Gastrocnemius medialis (tissue), 4 donors: ENCODE data around the gene CCDC82. TPM values are rescaled to one million over a fixed set of nuclear protein-coding genes. Genes with fewer than 3 reads are reported as not detected.

ENCODE experiments used
- ATAC-seq, 2 donors: fragments of 150-250 bp; one replicate each; pipeline ENCODE4 v1.9.1; 2016
- DNase-seq, 2 donors: peaks; one replicate each; pipeline ENCODE4 v3.0.0-alpha.2; 2019
- H3K27ac ChIP-seq, 4 donors: fragments of 200-600 bp; sonication (generic); 1 replicate in 1 of 4; 2 replicates in 3 of 4; pipeline ENCODE4 v1.5.1; 2016 to 2018; ENCODE audit warnings: mild to moderate bottlenecking in 2 of 4, moderate library complexity in 1 of 4
- H3K27me3 ChIP-seq, 3 donors: fragments of 200-600 bp; sonication (generic) in 2 of 3; 1 replicate in 1 of 3; 2 replicates in 2 of 3; pipeline versions ENCODE4 v1.5.1 to v1.6.0; 2016 to 2019; ENCODE audit warnings: mild to moderate bottlenecking in 1 of 3, moderate library complexity in 1 of 3
- H3K36me3 ChIP-seq, 2 donors: fragments of 200-600 bp; sonication (generic) in 1 of 2; one replicate each; pipeline ENCODE4 v1.5.1; 2017 to 2018
- H3K4me1 ChIP-seq, 2 donors: fragments of 200-600 bp; sonication (generic) in 1 of 2; one replicate each; pipeline ENCODE4 v1.5.1; 2016 to 2017; ENCODE audit warnings: mild to moderate bottlenecking in 2 of 2
- H3K4me3 ChIP-seq, 4 donors: fragments of 200-600 bp; sonication (generic) in 3 of 4; 1 replicate in 1 of 4; 2 replicates in 3 of 4; pipeline ENCODE4 v1.5.1; 2016 to 2019; ENCODE audit warnings: mild to moderate bottlenecking in 2 of 4
- H3K9me3 ChIP-seq, 3 donors: fragments of 200-600 bp; sonication (generic) in 2 of 3; 1 replicate in 1 of 3; 2 replicates in 2 of 3; pipeline ENCODE4 v1.5.1; 2016 to 2019
- CTCF ChIP-seq, 5 experiments: fragments of 450-650 bp in 3 of 5; fragments of 200-600 bp in 2 of 5; sonication (generic) in 2 of 5; IDR thresholded peaks in 4 of 5; conservative IDR thresholded peaks in 1 of 5; 1 replicate in 4 of 5; 2 replicates in 1 of 5; pipeline ENCODE4 v1.5.1; 2016 to 2019; ENCODE audit warnings: antibody characterized with exemption in 5 of 5, mild to moderate bottlenecking in 3 of 5, moderate library complexity in 3 of 5
- POLR2A ChIP-seq, 2 donors: fragments of 450-650 bp; IDR thresholded peaks; one replicate each; pipeline ENCODE4 v1.6.1; 2017; ENCODE audit warnings: antibody characterized with exemption in 2 of 2, mild to moderate bottlenecking in 2 of 2, moderate library complexity in 2 of 2
- in situ Hi-C, 4 donors: fragments of 200-750 bp; cut with MboI; loops; one replicate each; pipeline versions ENCODE4 v1.15.0 to v1.8.0; 2017; ENCODE audit warnings: low sequenced_read_pairs in 4 of 4
- intact Hi-C: fragments of 100-400 bp; cut with DNase I; formaldehyde crosslinking; loops from one replicate; pipeline ENCODE4 v1.15.1; 2023; ENCODE audit warnings: low total_unique reads
- total RNA-seq, 4 donors: library from RNA; depleted of rRNA; stranded (reverse); fragments of >200 nt; gene quantifications; one replicate each; pipeline versions ENCODE4 v1.1.0 to v1.2.3, GENCODE V29; 2016

Gene CCDC82
- total RNA-seq, 4 donors from 2014 or later: 4.6 to 9.1 (median 6.6) TPM

- H3K4me3 ChIP-seq: no peak overlapping the region
- no peaks in the 10 kb centered on the region for H3K36me3 ChIP-seq
- in situ Hi-C loops: loop anchor here in 1 of 4 donors (25.0 kb wide), 1 partner anchor 557 kb away; no protein-coding TSS in a partner anchor
- no peak for DNase-seq
- H3K4me1 ChIP-seq: peaks cover 6 to 9% of the 10 kb centered on the region in 2 donors
- no peak overlapping the region for H3K27ac ChIP-seq
- no peaks in the 10 kb centered on the region for H3K27me3 ChIP-seq
- TF ChIP-seq POLR2A (IDR thresholded peaks at IDR 0.05) (no peak), CTCF (IDR thresholded peaks at IDR 0.05 in 4 of 5, conservative IDR thresholded peaks at IDR 0.05 in 1 of 5) (no peak)
- no peak for ATAC-seq
- H3K9me3 ChIP-seq: no peaks in the 10 kb centered on the region
- intact Hi-C loops: no loop called here
Measured at GRCh38 chr11:96394773-96395172, 5.1 kb upstream of the CCDC82 start.

GRCh38 chr11:96393753-96394348 is 4.1 kb upstream of the CCDC82 start:
- ATAC-seq (no peak), DNase-seq (no peak)
- TF ChIP-seq POLR2A (IDR thresholded peaks at IDR 0.05) (no peak), CTCF (IDR thresholded peaks at IDR 0.05 in 4 of 5, conservative IDR thresholded peaks at IDR 0.05 in 1 of 5) (peak in 4 of 5 experiments; percentile 30 to 60 (median 48))
- Histone ChIP-seq H3K27me3 (no peaks in the 10 kb centered on the region), H3K36me3 (no peaks in the 10 kb centered on the region), H3K4me3 (no peak overlapping the region), H3K4me1 (peaks cover 6 to 12% of the 10 kb centered on the region in 2 donors), H3K27ac (no peak overlapping the region), H3K9me3 (no peaks in the 10 kb centered on the region)
- intact Hi-C loops (no loop called here), in situ Hi-C loops (loop anchor here in 1 of 4 donors (25.0 kb wide), 1 partner anchor 557 kb away; no protein-coding TSS in a partner anchor)

GRCh38 chr11:96391698-96392307 is 2.1 kb upstream of the CCDC82 start:
- H3K4me1 ChIP-seq: peaks cover 14 to 19% of the 10 kb centered on the region in 2 donors
- no peaks in the 10 kb centered on the region for H3K36me3 ChIP-seq
- no peak for DNase-seq
- H3K4me3 ChIP-seq: no peak overlapping the region
- in situ Hi-C loops: loop anchor here in 1 of 4 donors (25.0 kb wide), 1 partner anchor 555 kb away; no protein-coding TSS in a partner anchor
- no peak overlapping the region for H3K27ac ChIP-seq
- H3K27me3 ChIP-seq: no peaks in the 10 kb centered on the region
- intact Hi-C loops: no loop called here
- H3K9me3 ChIP-seq: no peaks in the 10 kb centered on the region
- TF ChIP-seq POLR2A (IDR thresholded peaks at IDR 0.05) (no peak), CTCF (IDR thresholded peaks at IDR 0.05 in 4 of 5, conservative IDR thresholded peaks at IDR 0.05 in 1 of 5) (no peak)
- no peak for ATAC-seq

GRCh38 chr11:96390488-96390792 is 728 bp upstream of the CCDC82 start:
- Histone ChIP-seq H3K27ac (peak overlapping the region; percentile 87 to 95 (median 91)), H3K36me3 (no peaks in the 10 kb centered on the region), H3K27me3 (no peaks in the 10 kb centered on the region), H3K9me3 (no peaks in the 10 kb centered on the region), H3K4me1 (peaks cover 14 to 19% of the 10 kb centered on the region in 2 donors), H3K4me3 (peak overlapping the region; percentile 81 to 93 (median 92))
- TF ChIP-seq CTCF (IDR thresholded peaks at IDR 0.05 in 4 of 5, conservative IDR thresholded peaks at IDR 0.05 in 1 of 5) (no peak), POLR2A (IDR thresholded peaks at IDR 0.05) (no peak)
- no peak for DNase-seq
- in situ Hi-C loops: loop anchor here in 1 of 4 donors (25.0 kb wide), 1 partner anchor 553 kb away; no protein-coding TSS in a partner anchor
- intact Hi-C loops: loop anchor here (1.0 kb wide), 1 partner anchor 601 kb away; the partner anchor contains the start of gene FAM76B
- ATAC-seq: peak in 1 of 2 donors; percentile 5
